DOHH2 (cell line): ENCODE data around the gene SUSD4.

Experiments
- CTCF ChIP-seq: fragments of 200-600 bp; sonication (generic); IDR thresholded peaks from one replicate; pipeline ENCODE4 v1.5.1; 2014; ENCODE audit warnings: antibody characterized with exemption, mild to moderate bottlenecking, low read depth, low read length; ENCODE audit not compliant: poor library complexity, severe bottlenecking
- EZH2phosphoT487 ChIP-seq: fragments of 200-600 bp; sonication (generic); IDR thresholded peaks from 2 replicates; pipeline ENCODE4 v1.6.1; 2017; ENCODE audit warnings: borderline replicate concordance, mild to moderate bottlenecking, antibody characterized with exemption, low read length, moderate library complexity, mixed read lengths

- TF ChIP-seq CTCF (no peak), EZH2phosphoT487 (no peak)
These were observed 160.3 kb downstream of the SUSD4 start for GRCh38 chr1:223203694-223204093.
